ENCODE data around the gene ARHGAP22. TPM values are rescaled to one million over a fixed set of nuclear protein-coding genes. Genes with fewer than 3 reads are reported as not detected.

Gene ARHGAP22
- polyA plus RNA-seq, 1 of the 3 experiments (the other 2 are of a cell fraction): 12.4 TPM

DNA sequence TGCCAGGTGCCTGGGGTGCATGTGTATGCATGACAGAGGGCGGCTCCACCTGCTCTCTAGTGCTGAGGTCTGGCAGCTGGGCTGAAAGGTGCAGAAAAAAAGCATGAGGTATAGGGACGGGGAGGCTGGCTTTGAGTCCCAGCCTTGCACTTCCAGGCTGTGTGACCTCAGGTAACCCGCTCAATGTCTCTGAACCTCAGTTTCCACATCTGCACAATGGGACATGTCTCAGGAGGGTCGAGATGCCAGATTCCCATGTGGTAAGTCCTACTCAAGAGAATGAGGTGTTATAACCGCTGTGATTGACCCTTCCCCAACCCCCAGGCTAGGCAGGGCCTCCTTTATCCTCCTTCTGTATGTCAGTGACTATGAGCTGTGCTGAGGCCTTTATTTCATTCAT, 48.8 kb downstream of the ARHGAP22 start:
- H3K4me2 ChIP-seq: no peak overlapping the region
- H3K4me3 ChIP-seq (ENCODE audit: low read depth in 2 of 2, low read length in 1 of 2): no peak overlapping the region
- peaks cover 27% of the 10 kb centered on the region for H3K79me2 ChIP-seq (ENCODE audit: insufficient read depth)
- no peaks in the 10 kb centered on the region for H3K9me2 ChIP-seq
- peaks cover 0 to 16% of the 10 kb centered on the region in 2 experiments for H3K36me3 ChIP-seq (replicated peaks in 1 of 2; ENCODE audit: control insufficient read depth in 1 of 2, insufficient read depth in 2 of 2, low read length in 1 of 2)
- 87% methylated on average over 4 of the region's 5 CpGs for WGBS (ENCODE audit: low lambda C conversion rate)
- H4K20me1 ChIP-seq (ENCODE audit: insufficient read depth): no peaks in the 10 kb centered on the region
- H3F3A ChIP-seq (replicated peaks; ENCODE audit: insufficient read depth): no peaks in the 10 kb centered on the region
- no peak for TF ChIP-seq NRF1 (IDR thresholded peaks at IDR 0.05; ENCODE audit: low read depth, low read length)
- TF ChIP-seq, protein P1, sequence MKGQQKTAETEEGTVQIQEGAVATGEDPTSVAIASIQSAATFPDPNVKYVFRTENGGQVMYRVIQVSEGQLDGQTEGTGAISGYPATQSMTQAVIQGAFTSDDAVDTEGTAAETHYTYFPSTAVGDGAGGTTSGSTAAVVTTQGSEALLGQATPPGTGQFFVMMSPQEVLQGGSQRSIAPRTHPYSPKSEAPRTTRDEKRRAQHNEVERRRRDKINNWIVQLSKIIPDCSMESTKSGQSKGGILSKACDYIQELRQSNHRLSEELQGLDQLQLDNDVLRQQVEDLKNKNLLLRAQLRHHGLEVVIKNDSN (IDR thresholded peaks at IDR 0.05; ENCODE audit: borderline replicate concordance, low read depth): no peak
- no peak for TF ChIP-seq FOXJ3 (CRISPR knock-in tag; IDR thresholded peaks at IDR 0.05)
- TF ChIP-seq, protein P2, sequence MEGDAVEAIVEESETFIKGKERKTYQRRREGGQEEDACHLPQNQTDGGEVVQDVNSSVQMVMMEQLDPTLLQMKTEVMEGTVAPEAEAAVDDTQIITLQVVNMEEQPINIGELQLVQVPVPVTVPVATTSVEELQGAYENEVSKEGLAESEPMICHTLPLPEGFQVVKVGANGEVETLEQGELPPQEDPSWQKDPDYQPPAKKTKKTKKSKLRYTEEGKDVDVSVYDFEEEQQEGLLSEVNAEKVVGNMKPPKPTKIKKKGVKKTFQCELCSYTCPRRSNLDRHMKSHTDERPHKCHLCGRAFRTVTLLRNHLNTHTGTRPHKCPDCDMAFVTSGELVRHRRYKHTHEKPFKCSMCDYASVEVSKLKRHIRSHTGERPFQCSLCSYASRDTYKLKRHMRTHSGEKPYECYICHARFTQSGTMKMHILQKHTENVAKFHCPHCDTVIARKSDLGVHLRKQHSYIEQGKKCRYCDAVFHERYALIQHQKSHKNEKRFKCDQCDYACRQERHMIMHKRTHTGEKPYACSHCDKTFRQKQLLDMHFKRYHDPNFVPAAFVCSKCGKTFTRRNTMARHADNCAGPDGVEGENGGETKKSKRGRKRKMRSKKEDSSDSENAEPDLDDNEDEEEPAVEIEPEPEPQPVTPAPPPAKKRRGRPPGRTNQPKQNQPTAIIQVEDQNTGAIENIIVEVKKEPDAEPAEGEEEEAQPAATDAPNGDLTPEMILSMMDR (IDR thresholded peaks at IDR 0.05): no peak
- TF ChIP-seq TAF1 (IDR thresholded peaks at IDR 0.05; ENCODE audit: borderline replicate concordance, low read depth, low read length): no peak
- no peak for TF ChIP-seq EP300 (IDR thresholded peaks at IDR 0.05; ENCODE audit: borderline replicate concordance in 1 of 2, low read depth in 1 of 2, low read length in 1 of 2)
- TF ChIP-seq MEF2A (IDR thresholded peaks at IDR 0.05; ENCODE audit: borderline replicate concordance, low read depth): no peak
- TF ChIP-seq RXRA (IDR thresholded peaks at IDR 0.05; ENCODE audit: borderline replicate concordance, low read depth): no peak
- no peak for TF ChIP-seq POLR2AphosphoS5 (IDR thresholded peaks at IDR 0.05; ENCODE audit: low read depth, low read length)
- no peak for TF ChIP-seq EZH2phosphoT487 (IDR thresholded peaks at IDR 0.05; ENCODE audit: borderline replicate concordance, low read depth)
- no peak for TF ChIP-seq RAD21 (IDR thresholded peaks at IDR 0.05; ENCODE audit: low read length)
- TF ChIP-seq, protein P3, sequence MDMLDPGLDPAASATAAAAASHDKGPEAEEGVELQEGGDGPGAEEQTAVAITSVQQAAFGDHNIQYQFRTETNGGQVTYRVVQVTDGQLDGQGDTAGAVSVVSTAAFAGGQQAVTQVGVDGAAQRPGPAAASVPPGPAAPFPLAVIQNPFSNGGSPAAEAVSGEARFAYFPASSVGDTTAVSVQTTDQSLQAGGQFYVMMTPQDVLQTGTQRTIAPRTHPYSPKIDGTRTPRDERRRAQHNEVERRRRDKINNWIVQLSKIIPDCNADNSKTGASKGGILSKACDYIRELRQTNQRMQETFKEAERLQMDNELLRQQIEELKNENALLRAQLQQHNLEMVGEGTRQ (IDR thresholded peaks at IDR 0.05; ENCODE audit: borderline replicate concordance, low read depth, low read length): no peak
- TF ChIP-seq, protein P4, sequence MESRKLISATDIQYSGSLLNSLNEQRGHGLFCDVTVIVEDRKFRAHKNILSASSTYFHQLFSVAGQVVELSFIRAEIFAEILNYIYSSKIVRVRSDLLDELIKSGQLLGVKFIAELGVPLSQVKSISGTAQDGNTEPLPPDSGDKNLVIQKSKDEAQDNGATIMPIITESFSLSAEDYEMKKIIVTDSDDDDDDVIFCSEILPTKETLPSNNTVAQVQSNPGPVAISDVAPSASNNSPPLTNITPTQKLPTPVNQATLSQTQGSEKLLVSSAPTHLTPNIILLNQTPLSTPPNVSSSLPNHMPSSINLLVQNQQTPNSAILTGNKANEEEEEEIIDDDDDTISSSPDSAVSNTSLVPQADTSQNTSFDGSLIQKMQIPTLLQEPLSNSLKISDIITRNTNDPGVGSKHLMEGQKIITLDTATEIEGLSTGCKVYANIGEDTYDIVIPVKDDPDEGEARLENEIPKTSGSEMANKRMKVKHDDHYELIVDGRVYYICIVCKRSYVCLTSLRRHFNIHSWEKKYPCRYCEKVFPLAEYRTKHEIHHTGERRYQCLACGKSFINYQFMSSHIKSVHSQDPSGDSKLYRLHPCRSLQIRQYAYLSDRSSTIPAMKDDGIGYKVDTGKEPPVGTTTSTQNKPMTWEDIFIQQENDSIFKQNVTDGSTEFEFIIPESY (IDR thresholded peaks at IDR 0.05; ENCODE audit: borderline replicate concordance, low read depth): no peak
- TF ChIP-seq, protein P5, sequence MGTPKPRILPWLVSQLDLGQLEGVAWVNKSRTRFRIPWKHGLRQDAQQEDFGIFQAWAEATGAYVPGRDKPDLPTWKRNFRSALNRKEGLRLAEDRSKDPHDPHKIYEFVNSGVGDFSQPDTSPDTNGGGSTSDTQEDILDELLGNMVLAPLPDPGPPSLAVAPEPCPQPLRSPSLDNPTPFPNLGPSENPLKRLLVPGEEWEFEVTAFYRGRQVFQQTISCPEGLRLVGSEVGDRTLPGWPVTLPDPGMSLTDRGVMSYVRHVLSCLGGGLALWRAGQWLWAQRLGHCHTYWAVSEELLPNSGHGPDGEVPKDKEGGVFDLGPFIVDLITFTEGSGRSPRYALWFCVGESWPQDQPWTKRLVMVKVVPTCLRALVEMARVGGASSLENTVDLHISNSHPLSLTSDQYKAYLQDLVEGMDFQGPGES (IDR thresholded peaks at IDR 0.05; ENCODE audit: low read depth, low read length): no peak
- DNase-seq: no peak
- no peak overlapping the region for H3K27ac ChIP-seq (ENCODE audit: low read depth in 2 of 2, low read length in 1 of 2)
- H3K9ac ChIP-seq: no peak overlapping the region
- H3K4me1 ChIP-seq (ENCODE audit: control insufficient read depth in 1 of 2, insufficient read depth in 2 of 2, low read depth in 1 of 2, low read length in 1 of 2): peaks cover 0 to 24% of the 10 kb centered on the region in 2 experiments; a peak in 2 of 4 replicates
- POLR2A ChIA-PET: no interaction called here
- no peaks in the 10 kb centered on the region for H3K27me3 ChIP-seq (ENCODE audit: insufficient read depth)
- CTCF ChIA-PET: interaction anchor here (1.5 to 18.6 kb wide), 2 partner anchors 52 to 98 kb away, joined by 8 to 662 read pairs; no protein-coding TSS in a partner anchor
- no peaks in the 10 kb centered on the region for H3K9me3 ChIP-seq
- H2AFZ ChIP-seq (ENCODE audit: low read depth): no peak overlapping the region
